Tibial nerve (tissue), 4 donors: ENCODE measurements around the gene MAPRE2.
"Not testable (repeated sequence)": the region's sequence is repeated elsewhere in the genome, so short reads cannot be mapped to it uniquely, and the experiment has no call there.

Source experiments
- EP300 ChIP-seq, 2 donors: sonication (generic); formaldehyde crosslinking; IDR thresholded peaks; one replicate each; pipeline ENCODE4 v1.6.1; 2017; ENCODE audit warnings: antibody characterized with exemption in 2 of 2, mild to moderate bottlenecking in 1 of 2
- POLR2A ChIP-seq, 2 donors: fragments of 450-650 bp; IDR thresholded peaks; one replicate each; pipeline ENCODE4 v1.6.1; 2017; ENCODE audit warnings: antibody characterized with exemption in 2 of 2, mild to moderate bottlenecking in 2 of 2, moderate library complexity in 2 of 2
- TF ChIP-seq, protein P1 (sequence below), 5 experiments: fragments of 200-600 bp in 3 of 5; fragments of 450-650 bp in 2 of 5; sonication (generic) in 3 of 5; IDR thresholded peaks; one replicate each; pipeline ENCODE4 v1.5.1; 2016 to 2019; ENCODE audit warnings: antibody characterized with exemption in 5 of 5, mild to moderate bottlenecking in 3 of 5, moderate library complexity in 2 of 5

DNA sequence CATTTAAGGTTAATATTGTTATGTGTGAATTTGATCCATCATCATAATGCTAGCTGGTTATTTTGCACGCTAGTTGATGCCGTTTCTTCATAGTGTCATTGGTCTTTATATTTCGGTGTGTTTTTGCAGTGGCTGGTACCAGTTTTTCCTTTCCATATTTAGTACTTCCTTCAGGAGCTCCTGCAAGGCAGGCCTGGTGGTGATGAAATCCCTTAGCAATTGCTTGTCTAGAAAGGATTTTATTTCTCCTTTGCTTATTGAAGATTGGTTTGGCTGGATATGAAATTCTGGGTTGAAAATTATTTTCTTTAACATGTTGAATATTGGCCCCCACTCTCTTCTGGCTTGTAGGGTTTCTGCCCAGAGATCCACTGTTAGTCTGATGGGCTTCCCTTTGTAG, 109.0 kb downstream of the MAPRE2 start:
- not testable (repeated sequence) for TF ChIP-seq POLR2A, EP300 (IDR thresholded peaks at IDR 0.05)
- TF ChIP-seq, protein P1, sequence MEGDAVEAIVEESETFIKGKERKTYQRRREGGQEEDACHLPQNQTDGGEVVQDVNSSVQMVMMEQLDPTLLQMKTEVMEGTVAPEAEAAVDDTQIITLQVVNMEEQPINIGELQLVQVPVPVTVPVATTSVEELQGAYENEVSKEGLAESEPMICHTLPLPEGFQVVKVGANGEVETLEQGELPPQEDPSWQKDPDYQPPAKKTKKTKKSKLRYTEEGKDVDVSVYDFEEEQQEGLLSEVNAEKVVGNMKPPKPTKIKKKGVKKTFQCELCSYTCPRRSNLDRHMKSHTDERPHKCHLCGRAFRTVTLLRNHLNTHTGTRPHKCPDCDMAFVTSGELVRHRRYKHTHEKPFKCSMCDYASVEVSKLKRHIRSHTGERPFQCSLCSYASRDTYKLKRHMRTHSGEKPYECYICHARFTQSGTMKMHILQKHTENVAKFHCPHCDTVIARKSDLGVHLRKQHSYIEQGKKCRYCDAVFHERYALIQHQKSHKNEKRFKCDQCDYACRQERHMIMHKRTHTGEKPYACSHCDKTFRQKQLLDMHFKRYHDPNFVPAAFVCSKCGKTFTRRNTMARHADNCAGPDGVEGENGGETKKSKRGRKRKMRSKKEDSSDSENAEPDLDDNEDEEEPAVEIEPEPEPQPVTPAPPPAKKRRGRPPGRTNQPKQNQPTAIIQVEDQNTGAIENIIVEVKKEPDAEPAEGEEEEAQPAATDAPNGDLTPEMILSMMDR (IDR thresholded peaks at IDR 0.05): not testable (repeated sequence)
